ENCODE results near the gene ASB8.

The ASB8 gene

GRCh38 chr12:48189331-48190125 lies 32.2 kb upstream of the ASB8 start:
- DNase-seq (ENCODE audit: low spot score): peak; percentile 70
- TF ChIP-seq CTCF (IDR thresholded peaks at IDR 0.05; ENCODE audit: extremely low read depth, missing control alignments): peak; percentile 81

- no peak for TF ChIP-seq CTCF (IDR thresholded peaks at IDR 0.05; ENCODE audit: extremely low read depth, missing control alignments)
- DNase-seq (ENCODE audit: low spot score): no peak
Measured at GRCh38 chr12:48187916-48188695, 30.8 kb upstream of the ASB8 start.

- TF ChIP-seq CTCF (IDR thresholded peaks at IDR 0.05; ENCODE audit: extremely low read depth, missing control alignments): no peak
- peak; percentile 33 for DNase-seq (ENCODE audit: low spot score)
Measured at GRCh38 chr12:48185181-48185919, 28.0 kb upstream of the ASB8 start.

GRCh38 chr12:48184549-48184922 lies 27.2 kb upstream of the ASB8 start:
- TF ChIP-seq CTCF (IDR thresholded peaks at IDR 0.05; ENCODE audit: extremely low read depth, missing control alignments): no peak
- DNase-seq (ENCODE audit: low spot score): no peak

DNA sequence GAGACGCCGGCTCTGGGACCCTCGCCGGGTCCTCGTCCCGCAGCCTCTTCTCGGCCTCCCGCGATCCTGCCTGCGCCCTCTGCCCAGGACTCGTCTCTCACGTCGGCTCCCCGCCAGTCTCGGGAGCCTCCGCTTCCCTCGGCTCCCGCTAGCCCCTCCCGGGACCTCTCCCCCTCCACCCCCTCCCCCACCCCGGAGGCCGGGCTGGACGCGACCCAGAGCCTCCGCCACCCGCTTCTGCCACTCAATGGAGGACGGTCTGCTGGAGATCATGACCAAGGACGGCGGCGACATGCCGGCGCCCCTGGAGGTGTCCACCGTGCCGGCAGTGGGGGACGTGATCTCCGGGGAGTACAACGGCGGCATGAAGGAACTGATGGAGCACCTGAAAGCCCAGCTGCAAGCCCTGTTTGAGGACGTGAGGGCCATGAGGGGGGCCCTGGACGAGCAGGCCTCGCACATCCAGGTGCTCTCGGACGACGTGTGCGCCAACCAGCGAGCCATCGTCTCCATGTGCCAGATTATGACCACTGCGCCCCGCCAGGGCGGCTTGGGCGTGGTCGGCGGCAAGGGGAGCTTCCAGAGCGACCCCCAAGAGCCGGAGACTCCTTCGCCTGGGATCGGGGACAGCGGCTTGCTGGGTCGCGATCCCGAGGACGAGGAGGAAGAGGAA lies 26.7 kb upstream of the ASB8 start:
- DNase-seq (ENCODE audit: low spot score): no peak
- no peak for TF ChIP-seq CTCF (IDR thresholded peaks at IDR 0.05; ENCODE audit: extremely low read depth, missing control alignments)

GRCh38 chr12:48183091-48183875 lies 26.0 kb upstream of the ASB8 start, which contains the start of gene CCDC184:
Gene CCDC184 (plus strand): TSS chr12:48183644. CDS start chr12:48184123, 479 bp downstream.
- TF ChIP-seq CTCF (IDR thresholded peaks at IDR 0.05; ENCODE audit: extremely low read depth, missing control alignments): peak; percentile 28
- DNase-seq (ENCODE audit: low spot score): peak; percentile 83
